ENCODE measurements around the gene EMC8.

Gene EMC8

DNA sequence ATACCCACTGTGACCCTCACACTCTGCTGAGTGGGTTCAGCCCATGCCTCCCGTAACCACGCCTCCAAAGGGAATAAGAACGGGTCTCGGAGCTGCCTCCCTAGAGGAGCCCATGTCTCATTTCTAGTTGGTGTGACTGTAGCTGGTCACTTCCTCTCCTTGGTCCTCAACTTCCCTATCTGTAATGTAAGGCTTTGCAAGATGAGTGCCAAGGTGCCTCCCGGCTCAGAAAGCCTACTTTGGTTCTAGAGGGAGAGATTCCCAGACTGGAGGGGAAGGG, 69.2 kb downstream of the EMC8 start:
- DNase-seq (ENCODE audit: low read depth), result no peak

GRCh38 chr16:85729452-85730185, 69.7 kb downstream of the EMC8 start:
- DNase-seq (ENCODE audit: low read depth), result no peak

GRCh38 chr16:85728879-85729278, 70.5 kb downstream of the EMC8 start:
- DNase-seq (ENCODE audit: low read depth), result peak; percentile 31
